GM19467 (cell line): ENCODE data around the gene SLC25A53.
"Not testable (repeated sequence)": the region's sequence is repeated elsewhere in the genome, so short reads cannot be mapped to it uniquely, and the experiment has no call there.

Experiments
- ATAC-seq: cut with Tn5 transposase; IDR thresholded peaks from one replicate; pipeline ENCODE4 v1.9.1; 2021; ENCODE audit warnings: mild to moderate bottlenecking, moderate library complexity; ENCODE audit not compliant: unreplicated experiment

SLC25A53 gene

GRCh38 chrX:104075778-104076445 lies 80.9 kb downstream of the SLC25A53 start, which contains the start of gene TMSB15C:
Gene TMSB15C, minus strand, starts transcription at chrX:104076236.
- peak; percentile 69 for ATAC-seq

- not testable (repeated sequence) for ATAC-seq
Measured at GRCh38 chrX:104062636-104063035, 94.2 kb downstream of the SLC25A53 start.

GRCh38 chrX:104054956-104055355 lies 101.9 kb downstream of the SLC25A53 start:
- not testable (repeated sequence) for ATAC-seq
